HEK293 (cell line): ENCODE results near the gene PITPNC1.

ENCODE experiments used
- CTCF ChIA-PET: fragments of 350-600 bp; formaldehyde crosslinking; extraction: SDS; loops from one replicate; lab custom pipeline; 2021; ENCODE audit warnings: antibody characterized with exemption; lab: Yijun Ruan, JAX
- POLR2A ChIA-PET: fragments of 300-600 bp; formaldehyde crosslinking; extraction: SDS; loops from one replicate; lab custom pipeline; 2020; ENCODE audit warnings: antibody characterized with exemption, inconsistent platforms; lab: Yijun Ruan, JAX
- H3K27ac ChIP-seq: fragments of 200-500 bp; sonication (Bioruptor generic); 2 replicates; pipeline ENCODE4 v1.5.1; 2014; ENCODE audit warnings: low read depth, low read length, control low read depth, inconsistent platforms; ENCODE audit errors: extremely low read depth
- H3K36me3 ChIP-seq, 2 experiments: fragments of 200-500 bp in 1 of 2; sonication (Bioruptor generic) in 1 of 2; 1 replicate in 1 of 2; 2 replicates in 1 of 2; pipeline ENCODE4 v1.5.1; 2014 to 2017; ENCODE audit warnings: inconsistent platforms in 2 of 2, low read length in 2 of 2; ENCODE audit not compliant: control insufficient read depth in 2 of 2, insufficient read depth in 1 of 2
- H3K4me1 ChIP-seq: fragments of 200-500 bp; sonication (Bioruptor generic); 2 replicates; pipeline ENCODE4 v1.5.1; 2014; ENCODE audit warnings: mild to moderate bottlenecking, low read length, inconsistent platforms; ENCODE audit not compliant: control insufficient read depth, insufficient read depth
- H3K4me3 ChIP-seq: 2 replicates; pipeline ENCODE4 v1.5.1; 2011; ENCODE audit warnings: low read depth, mild to moderate bottlenecking, control low read depth, low read length, moderate library complexity
- H3K9me3 ChIP-seq: fragments of 200-500 bp; sonication (Bioruptor generic); 2 replicates; pipeline ENCODE4 v1.5.1; 2014; ENCODE audit warnings: low read depth, low read length, inconsistent platforms; ENCODE audit not compliant: control insufficient read depth, insufficient read depth
- ATF2 ChIP-seq: fragments of 450-650 bp; formaldehyde crosslinking; IDR thresholded peaks from 2 replicates; pipeline ENCODE4 v1.5.1; 2016; ENCODE audit warnings: missing biosample characterization, missing genetic modification characterization, low read depth
- GLI2 ChIP-seq: fragments of 450-650 bp; formaldehyde crosslinking; IDR thresholded peaks from 2 replicates; pipeline ENCODE4; 2017; ENCODE audit warnings: missing biosample characterization, missing genetic modification characterization, low read depth, borderline replicate concordance
- OSR2 ChIP-seq: fragments of 450-650 bp; formaldehyde crosslinking; IDR thresholded peaks from 2 replicates; pipeline ENCODE4 v1.5.1; 2016; ENCODE audit warnings: missing biosample characterization, missing genetic modification characterization
- SCRT1 ChIP-seq: fragments of 450-650 bp; formaldehyde crosslinking; IDR thresholded peaks from 2 replicates; pipeline ENCODE4 v1.5.1; 2016; ENCODE audit warnings: missing biosample characterization, missing genetic modification characterization, borderline replicate concordance
- YY2 ChIP-seq: fragments of 450-650 bp; formaldehyde crosslinking; IDR thresholded peaks from 2 replicates; pipeline ENCODE4 v1.5.1; 2016; ENCODE audit warnings: missing biosample characterization, missing genetic modification characterization
- ZNF121 ChIP-seq: fragments of 450-650 bp; formaldehyde crosslinking; IDR thresholded peaks from 2 replicates; pipeline ENCODE4 v1.5.1; 2016; ENCODE audit warnings: missing biosample characterization, missing genetic modification characterization
- ZNF184 ChIP-seq: fragments of 450-650 bp; IDR thresholded peaks from 2 replicates; pipeline ENCODE4 v1.5.1; 2018; ENCODE audit warnings: missing biosample characterization, mild to moderate bottlenecking, missing genetic modification characterization
- ZNF2 ChIP-seq: fragments of 450-650 bp; formaldehyde crosslinking; IDR thresholded peaks from 2 replicates; pipeline ENCODE4 v1.5.1; 2016; ENCODE audit warnings: missing biosample characterization, missing genetic modification characterization
- ZNF202 ChIP-seq: fragments of 450-650 bp; formaldehyde crosslinking; IDR thresholded peaks from 2 replicates; pipeline ENCODE4 v1.5.1; 2016; ENCODE audit warnings: missing biosample characterization, missing genetic modification characterization, borderline replicate concordance
- ZNF239 ChIP-seq: fragments of 450-650 bp; formaldehyde crosslinking; IDR thresholded peaks from 2 replicates; pipeline ENCODE4 v1.5.1; 2016; ENCODE audit warnings: missing biosample characterization, missing genetic modification characterization
- ZNF248 ChIP-seq: fragments of 450-650 bp; formaldehyde crosslinking; IDR thresholded peaks from 2 replicates; pipeline ENCODE4 v1.5.1; 2017; ENCODE audit warnings: missing biosample characterization, missing genetic modification characterization
- ZNF311 ChIP-seq: fragments of 450-650 bp; formaldehyde crosslinking; IDR thresholded peaks from 2 replicates; pipeline ENCODE4 v1.5.1; 2017; ENCODE audit warnings: missing biosample characterization, missing genetic modification characterization, borderline replicate concordance
- ZNF391 ChIP-seq: fragments of 450-650 bp; formaldehyde crosslinking; IDR thresholded peaks from 2 replicates; pipeline ENCODE4 v1.5.1; 2016; ENCODE audit warnings: low read depth, missing biosample characterization, missing genetic modification characterization, borderline replicate concordance
- TF ChIP-seq, protein P1 (sequence below): fragments of 450-650 bp; formaldehyde crosslinking; IDR thresholded peaks from 2 replicates; pipeline ENCODE4 v1.5.1; 2016; ENCODE audit warnings: missing biosample characterization, missing genetic modification characterization
- TF ChIP-seq, protein P2 (sequence below): fragments of 450-650 bp; formaldehyde crosslinking; IDR thresholded peaks from 2 replicates; pipeline ENCODE4 v1.5.1; 2016; ENCODE audit warnings: missing biosample characterization, missing genetic modification characterization
- TF ChIP-seq, protein P3 (sequence below): sonication (generic); formaldehyde crosslinking; IDR thresholded peaks from 2 replicates; pipeline ENCODE4 v1.8.1; 2022; ENCODE audit warnings: mild to moderate bottlenecking, moderate library complexity, missing genetic modification reagents
- TF ChIP-seq, protein P4 (sequence below): fragments of 450-650 bp; formaldehyde crosslinking; optimal IDR thresholded peaks from 2 replicates; pipeline ENCODE3; 2016; ENCODE audit warnings: missing biosample characterization, mild to moderate bottlenecking, missing genetic modification characterization

The PITPNC1 gene

GRCh38 chr17:67620088-67620487 is 243.0 kb downstream of the PITPNC1 start:
- Histone ChIP-seq H3K4me1 (peaks cover 3% of the 10 kb centered on the region), H3K36me3 (no peaks in the 10 kb centered on the region), H3K9me3 (no peaks in the 10 kb centered on the region), H3K27ac (no peak overlapping the region), H3K4me3 (no peak overlapping the region)
- ChIA-PET CTCF (no interaction called here), POLR2A (no interaction called here)
- peak; percentile 75; the same call in 1 of the 2 replicates for TF ChIP-seq ZNF121 (tag by site-specific recombination)
- TF ChIP-seq ATF2, result no peak

GRCh38 chr17:67620636-67621035 is 243.6 kb downstream of the PITPNC1 start:
- TF ChIP-seq, protein P1, sequence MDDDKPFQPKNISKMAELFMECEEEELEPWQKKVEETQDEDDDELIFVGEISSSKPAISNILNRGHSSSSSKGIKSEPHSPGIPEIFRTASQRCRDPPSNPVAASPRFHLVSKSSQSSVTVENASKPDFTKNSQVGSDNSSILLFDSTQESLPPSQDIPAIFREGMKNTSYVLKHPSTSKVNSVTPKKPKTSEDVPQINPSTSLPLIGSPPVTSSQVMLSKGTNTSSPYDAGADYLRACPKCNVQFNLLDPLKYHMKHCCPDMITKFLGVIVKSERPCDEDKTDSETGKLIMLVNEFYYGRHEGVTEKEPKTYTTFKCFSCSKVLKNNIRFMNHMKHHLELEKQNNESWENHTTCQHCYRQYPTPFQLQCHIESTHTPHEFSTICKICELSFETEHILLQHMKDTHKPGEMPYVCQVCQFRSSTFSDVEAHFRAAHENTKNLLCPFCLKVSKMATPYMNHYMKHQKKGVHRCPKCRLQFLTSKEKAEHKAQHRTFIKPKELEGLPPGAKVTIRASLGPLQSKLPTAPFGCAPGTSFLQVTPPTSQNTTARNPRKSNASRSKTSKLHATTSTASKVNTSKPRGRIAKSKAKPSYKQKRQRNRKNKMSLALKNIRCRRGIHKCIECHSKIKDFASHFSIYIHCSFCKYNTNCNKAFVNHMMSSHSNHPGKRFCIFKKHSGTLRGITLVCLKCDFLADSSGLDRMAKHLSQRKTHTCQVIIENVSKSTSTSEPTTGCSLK (tag by site-specific recombination), result no peak
- TF ChIP-seq ZNF2 (tag by site-specific recombination) (no peak), ZNF184 (tag by site-specific recombination) (no peak), ZNF248 (tag by site-specific recombination) (no peak), ZNF391 (tag by site-specific recombination) (no peak), GLI2 (tag by site-specific recombination) (no peak), YY2 (tag by site-specific recombination) (no peak), ZNF311 (tag by site-specific recombination) (no peak), OSR2 (tag by site-specific recombination) (no peak), ZNF202 (tag by site-specific recombination) (no peak), SCRT1 (no peak), ZNF239 (tag by site-specific recombination) (no peak)
- TF ChIP-seq, protein P2, sequence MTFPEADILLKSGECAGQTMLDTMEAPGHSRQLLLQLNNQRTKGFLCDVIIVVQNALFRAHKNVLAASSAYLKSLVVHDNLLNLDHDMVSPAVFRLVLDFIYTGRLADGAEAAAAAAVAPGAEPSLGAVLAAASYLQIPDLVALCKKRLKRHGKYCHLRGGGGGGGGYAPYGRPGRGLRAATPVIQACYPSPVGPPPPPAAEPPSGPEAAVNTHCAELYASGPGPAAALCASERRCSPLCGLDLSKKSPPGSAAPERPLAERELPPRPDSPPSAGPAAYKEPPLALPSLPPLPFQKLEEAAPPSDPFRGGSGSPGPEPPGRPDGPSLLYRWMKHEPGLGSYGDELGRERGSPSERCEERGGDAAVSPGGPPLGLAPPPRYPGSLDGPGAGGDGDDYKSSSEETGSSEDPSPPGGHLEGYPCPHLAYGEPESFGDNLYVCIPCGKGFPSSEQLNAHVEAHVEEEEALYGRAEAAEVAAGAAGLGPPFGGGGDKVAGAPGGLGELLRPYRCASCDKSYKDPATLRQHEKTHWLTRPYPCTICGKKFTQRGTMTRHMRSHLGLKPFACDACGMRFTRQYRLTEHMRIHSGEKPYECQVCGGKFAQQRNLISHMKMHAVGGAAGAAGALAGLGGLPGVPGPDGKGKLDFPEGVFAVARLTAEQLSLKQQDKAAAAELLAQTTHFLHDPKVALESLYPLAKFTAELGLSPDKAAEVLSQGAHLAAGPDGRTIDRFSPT (tag by site-specific recombination), result no peak
- TF ChIP-seq, protein P3, sequence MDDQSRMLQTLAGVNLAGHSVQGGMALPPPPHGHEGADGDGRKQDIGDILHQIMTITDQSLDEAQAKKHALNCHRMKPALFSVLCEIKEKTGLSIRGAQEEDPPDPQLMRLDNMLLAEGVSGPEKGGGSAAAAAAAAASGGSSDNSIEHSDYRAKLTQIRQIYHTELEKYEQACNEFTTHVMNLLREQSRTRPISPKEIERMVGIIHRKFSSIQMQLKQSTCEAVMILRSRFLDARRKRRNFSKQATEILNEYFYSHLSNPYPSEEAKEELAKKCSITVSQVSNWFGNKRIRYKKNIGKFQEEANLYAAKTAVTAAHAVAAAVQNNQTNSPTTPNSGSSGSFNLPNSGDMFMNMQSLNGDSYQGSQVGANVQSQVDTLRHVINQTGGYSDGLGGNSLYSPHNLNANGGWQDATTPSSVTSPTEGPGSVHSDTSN (CRISPR knock-in tag), result no peak
- TF ChIP-seq, protein P4, sequence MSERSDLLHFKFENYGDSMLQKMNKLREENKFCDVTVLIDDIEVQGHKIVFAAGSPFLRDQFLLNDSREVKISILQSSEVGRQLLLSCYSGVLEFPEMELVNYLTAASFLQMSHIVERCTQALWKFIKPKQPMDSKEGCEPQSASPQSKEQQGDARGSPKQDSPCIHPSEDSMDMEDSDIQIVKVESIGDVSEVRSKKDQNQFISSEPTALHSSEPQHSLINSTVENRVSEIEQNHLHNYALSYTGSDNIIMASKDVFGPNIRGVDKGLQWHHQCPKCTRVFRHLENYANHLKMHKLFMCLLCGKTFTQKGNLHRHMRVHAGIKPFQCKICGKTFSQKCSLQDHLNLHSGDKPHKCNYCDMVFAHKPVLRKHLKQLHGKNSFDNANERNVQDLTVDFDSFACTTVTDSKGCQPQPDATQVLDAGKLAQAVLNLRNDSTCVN (tag by site-specific recombination), result no peak
- POLR2A ChIA-PET, result no interaction called here
- Histone ChIP-seq H3K27ac (no peak overlapping the region), H3K4me1 (peaks cover 9% of the 10 kb centered on the region), H3K36me3 (no peaks in the 10 kb centered on the region), H3K4me3 (no peak overlapping the region), H3K9me3 (no peaks in the 10 kb centered on the region)
- CTCF ChIA-PET, result no interaction called here
